Thymus (tissue), 11 donors: ENCODE results near the gene ORAI3. TPM values are rescaled to one million over a fixed set of nuclear protein-coding genes. Genes with fewer than 3 reads are reported as not detected.

Experiments
- DNase-seq, 9 donors: peaks; one replicate each; pipeline ENCODE4 v3.0.0-alpha.2; 2013; ENCODE audit warnings: low spot score in 9 of 9, low read depth in 6 of 9, missing footprints in 1 of 9
- H3K27ac ChIP-seq, 2 donors: one replicate each; pipeline ENCODE4 v1.5.1; 2013; ENCODE audit warnings: control low read depth in 1 of 2, low read depth in 1 of 2, low read length in 1 of 2, mild to moderate bottlenecking in 1 of 2, moderate library complexity in 1 of 2
- H3K27me3 ChIP-seq, 2 donors: one replicate each; pipeline ENCODE4 v1.5.1; 2013; ENCODE audit warnings: low read length in 1 of 2; ENCODE audit not compliant: control insufficient read depth in 2 of 2, insufficient read depth in 1 of 2
- H3K36me3 ChIP-seq, 2 donors: one replicate each; pipeline ENCODE4 v1.5.1; 2013; ENCODE audit warnings: low read length in 1 of 2, mild to moderate bottlenecking in 1 of 2, moderate library complexity in 1 of 2; ENCODE audit not compliant: control insufficient read depth in 2 of 2, insufficient read depth in 2 of 2
- H3K4me1 ChIP-seq, 2 donors: one replicate each; pipeline ENCODE4 v1.5.1; 2013; ENCODE audit warnings: low read length in 2 of 2; ENCODE audit not compliant: control insufficient read depth in 2 of 2, insufficient read depth in 2 of 2
- H3K4me3 ChIP-seq, 2 donors: one replicate each; pipeline ENCODE4 v1.5.1; 2013; ENCODE audit warnings: low read length in 2 of 2, control low read depth in 1 of 2, mild to moderate bottlenecking in 1 of 2
- H3K9me3 ChIP-seq, 2 donors: one replicate each; pipeline ENCODE4 v1.5.1; 2013; ENCODE audit warnings: low read length in 1 of 2, mild to moderate bottlenecking in 1 of 2; ENCODE audit not compliant: control insufficient read depth in 2 of 2, insufficient read depth in 1 of 2
- WGBS: extraction: QIAGEN DNeasy Blood & Tissue Kit; methylation state at CpG from one replicate; pipeline ENCODE4 v1.1.7; 2013; 5-methylcytosine and 5-hydroxymethylcytosine counted together
- polyA plus RNA-seq: library from polyadenylated mRNA; stranded (reverse); fragments of 200-250 nt; gene quantifications from one replicate; pipeline ENCODE4 v1.2.3, GENCODE V29; 2013
- total RNA-seq: library from RNA; stranded (reverse); fragments of 120-200 nt; gene quantifications from one replicate; pipeline ENCODE4 v1.2.4, GENCODE V29; 2013
- donor health status: healthy.

Gene ORAI3
- total and polyA plus RNA-seq, 2 donors: 12.3 to 26.4 TPM

DNA sequence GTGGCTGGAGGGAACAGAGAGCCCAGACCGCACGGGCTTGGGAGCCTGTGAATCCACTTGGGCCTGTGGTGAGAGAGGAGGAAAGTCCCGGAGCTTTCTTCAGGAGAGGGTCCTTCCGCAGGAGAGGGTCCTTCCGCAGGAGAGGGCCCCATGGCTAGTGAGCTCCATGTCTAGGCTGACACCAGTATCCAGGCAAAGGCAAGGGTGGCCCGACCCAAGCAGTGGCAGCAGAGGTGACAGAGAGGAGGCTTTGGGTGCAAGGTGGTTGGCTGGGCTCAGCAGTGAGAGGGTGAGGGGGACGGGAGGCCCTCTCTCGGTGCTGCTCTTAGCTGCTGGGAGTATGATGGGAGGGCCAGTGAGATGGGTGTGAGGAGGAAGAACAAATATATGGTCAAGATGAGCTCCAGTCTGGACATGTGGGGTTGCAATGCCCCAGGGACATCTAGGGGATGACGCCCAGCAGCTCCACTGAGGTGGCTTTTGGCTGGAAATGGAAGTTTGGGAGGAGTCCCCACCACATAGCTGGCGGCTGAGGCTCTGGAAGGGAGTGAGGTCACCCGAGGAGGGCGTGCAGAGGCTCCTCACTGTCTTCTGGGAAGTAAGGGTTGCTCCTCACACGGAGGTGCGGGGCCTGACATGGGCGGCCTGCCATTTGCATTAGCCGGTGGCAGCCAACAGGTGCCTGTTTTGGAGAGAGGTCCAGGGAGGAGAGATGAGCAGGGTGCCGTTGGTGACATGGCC lies 33.9 kb downstream of the ORAI3 start:
- no peak for DNase-seq
- H3K4me3 ChIP-seq: no peak overlapping the region
- no peak overlapping the region for H3K27ac ChIP-seq
- no peaks in the 10 kb centered on the region for H3K9me3 ChIP-seq
- H3K4me1 ChIP-seq: peaks cover 0 to 2% of the 10 kb centered on the region in 2 donors
- 95% methylated on average over 17 of the region's 17 CpGs for WGBS
- peaks cover 46 to 80% of the 10 kb centered on the region in 2 donors for H3K36me3 ChIP-seq
- no peaks in the 10 kb centered on the region for H3K27me3 ChIP-seq

DNA sequence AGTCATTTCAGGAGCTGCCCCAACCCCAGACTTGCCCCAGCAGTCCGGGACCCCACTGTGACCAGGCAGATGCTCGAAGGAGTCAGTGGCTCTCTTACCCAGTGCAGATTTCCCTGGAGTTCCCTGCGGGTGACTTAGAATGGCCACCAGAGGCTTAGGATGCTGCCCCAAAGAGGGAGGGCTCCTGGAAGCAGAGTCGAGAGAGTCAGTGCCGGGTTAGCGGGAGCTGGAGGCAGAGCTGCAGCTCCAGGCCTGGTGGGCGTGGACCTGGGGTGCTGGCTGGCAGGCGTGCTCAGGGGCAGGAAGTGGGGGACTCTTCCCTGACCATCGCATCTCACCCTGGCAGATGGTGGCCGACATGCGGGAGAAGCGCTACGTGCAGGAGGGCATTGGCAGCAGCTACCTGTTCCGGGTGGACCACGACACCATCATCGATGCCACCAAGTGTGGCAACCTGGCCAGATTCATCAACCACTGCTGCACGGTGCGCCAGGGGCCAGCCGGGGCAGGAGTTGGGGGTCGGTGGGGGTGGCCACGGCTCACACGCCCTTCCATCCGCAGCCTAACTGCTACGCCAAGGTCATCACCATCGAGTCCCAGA lies 34.5 kb downstream of the ORAI3 start:
- no peak overlapping the region for H3K4me3 ChIP-seq
- 96% methylated on average over 25 of the region's 25 CpGs for WGBS
- H3K4me1 ChIP-seq: peaks cover 0 to 2% of the 10 kb centered on the region in 2 donors
- H3K27ac ChIP-seq: no peak overlapping the region
- no peak for DNase-seq
- H3K36me3 ChIP-seq: peaks cover 42 to 75% of the 10 kb centered on the region in 2 donors
- H3K27me3 ChIP-seq: no peaks in the 10 kb centered on the region
- no peaks in the 10 kb centered on the region for H3K9me3 ChIP-seq

DNA sequence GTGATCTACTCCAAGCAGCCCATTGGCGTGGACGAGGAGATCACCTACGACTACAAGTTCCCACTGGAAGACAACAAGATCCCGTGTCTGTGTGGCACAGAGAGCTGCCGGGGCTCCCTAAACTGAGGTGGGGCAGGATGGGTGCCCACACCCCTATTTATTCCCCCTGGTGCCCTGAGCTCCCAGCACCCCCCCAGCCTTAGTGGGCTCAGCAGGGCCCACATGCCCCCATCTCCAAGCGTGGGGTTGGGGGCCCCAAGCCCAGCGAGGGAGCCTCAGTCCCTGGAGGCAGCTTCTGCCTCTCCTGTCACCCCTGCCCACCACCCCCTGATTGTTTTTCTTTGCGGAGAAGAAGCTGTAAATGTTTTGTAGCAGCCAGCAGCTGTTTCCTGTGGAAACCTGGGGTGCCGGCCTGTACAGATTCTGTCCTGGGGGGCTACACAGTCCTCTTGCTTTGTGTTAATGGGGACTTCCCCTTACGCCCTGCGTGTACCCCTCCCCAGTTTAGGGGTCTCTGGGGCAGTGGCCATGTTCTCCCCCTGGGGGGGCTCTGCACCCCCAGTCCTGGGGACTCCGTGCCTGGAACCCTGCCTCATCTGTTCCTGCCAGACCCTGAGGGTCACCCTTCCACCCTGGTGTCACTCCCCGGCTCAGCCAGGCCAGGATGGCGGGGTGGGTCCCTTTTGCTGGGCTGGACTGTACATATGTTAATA lies 35.2 kb downstream of the ORAI3 start:
- 86% methylated on average over 14 of the region's 14 CpGs for WGBS
- Histone ChIP-seq H3K9me3 (no peaks in the 10 kb centered on the region), H3K27ac (no peak overlapping the region), H3K27me3 (no peaks in the 10 kb centered on the region), H3K4me3 (no peak overlapping the region), H3K4me1 (peaks cover 0 to 2% of the 10 kb centered on the region in 2 donors), H3K36me3 (peaks cover 40 to 69% of the 10 kb centered on the region in 2 donors)
- no peak for DNase-seq

DNA sequence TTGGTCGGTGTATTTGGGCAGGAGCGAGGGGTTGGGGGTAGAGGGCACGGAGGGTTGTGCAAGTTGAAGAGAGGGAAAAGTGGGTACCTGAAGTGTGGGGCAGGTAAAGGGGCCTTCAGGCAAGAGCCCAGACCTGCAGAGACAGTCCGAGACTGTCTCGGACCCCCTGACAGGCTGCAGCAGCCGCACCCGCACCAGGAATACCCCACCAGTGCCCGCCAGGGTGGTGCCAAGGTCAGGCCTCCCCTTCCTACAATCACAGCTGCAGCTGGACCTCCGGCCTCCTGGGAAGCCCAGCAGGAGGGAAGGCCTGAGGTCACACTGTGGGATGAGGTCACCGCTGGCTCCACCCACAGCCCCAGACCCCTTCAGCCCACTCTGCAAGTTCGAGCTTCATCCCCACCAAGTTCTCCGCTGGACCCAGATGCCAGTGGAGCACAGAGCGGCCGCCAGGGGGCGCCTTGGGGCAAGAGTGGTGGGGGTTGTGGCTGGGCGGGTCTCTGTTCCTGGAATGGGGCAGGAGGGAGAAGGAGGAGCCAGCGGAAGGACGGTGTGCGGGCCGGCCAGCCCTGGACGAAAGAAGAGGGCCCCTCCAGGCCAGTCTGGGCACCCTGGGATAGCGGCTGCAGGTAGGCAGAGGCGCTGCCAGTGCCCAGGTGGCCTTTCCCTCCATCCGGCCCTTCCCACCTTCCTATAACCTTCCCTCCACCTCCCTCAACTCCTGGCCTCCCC lies 36.0 kb downstream of the ORAI3 start, which contains the start of gene HSD3B7:
HSD3B7 (plus strand) TSS at position 539 of the 732 bp plus-strand sequence. CDS start 452 bp downstream, outside the sequence.
- H3K36me3 ChIP-seq: peaks cover 37 to 61% of the 10 kb centered on the region in 2 donors
- H3K4me1 ChIP-seq: peaks cover 0 to 2% of the 10 kb centered on the region in 2 donors
- no peak within 1 kb of the TSS for H3K4me3 ChIP-seq
- peak in 8 of 9 donors; percentile 15 to 70 (median 48) for DNase-seq
- H3K27me3 ChIP-seq: no peaks in the 10 kb centered on the region
- H3K27ac ChIP-seq: peak within 1 kb of the TSS in 1 of 2 donors; percentile 43
- H3K9me3 ChIP-seq: no peaks in the 10 kb centered on the region
- 52% methylated on average over 24 of the region's 24 CpGs for WGBS

DNA sequence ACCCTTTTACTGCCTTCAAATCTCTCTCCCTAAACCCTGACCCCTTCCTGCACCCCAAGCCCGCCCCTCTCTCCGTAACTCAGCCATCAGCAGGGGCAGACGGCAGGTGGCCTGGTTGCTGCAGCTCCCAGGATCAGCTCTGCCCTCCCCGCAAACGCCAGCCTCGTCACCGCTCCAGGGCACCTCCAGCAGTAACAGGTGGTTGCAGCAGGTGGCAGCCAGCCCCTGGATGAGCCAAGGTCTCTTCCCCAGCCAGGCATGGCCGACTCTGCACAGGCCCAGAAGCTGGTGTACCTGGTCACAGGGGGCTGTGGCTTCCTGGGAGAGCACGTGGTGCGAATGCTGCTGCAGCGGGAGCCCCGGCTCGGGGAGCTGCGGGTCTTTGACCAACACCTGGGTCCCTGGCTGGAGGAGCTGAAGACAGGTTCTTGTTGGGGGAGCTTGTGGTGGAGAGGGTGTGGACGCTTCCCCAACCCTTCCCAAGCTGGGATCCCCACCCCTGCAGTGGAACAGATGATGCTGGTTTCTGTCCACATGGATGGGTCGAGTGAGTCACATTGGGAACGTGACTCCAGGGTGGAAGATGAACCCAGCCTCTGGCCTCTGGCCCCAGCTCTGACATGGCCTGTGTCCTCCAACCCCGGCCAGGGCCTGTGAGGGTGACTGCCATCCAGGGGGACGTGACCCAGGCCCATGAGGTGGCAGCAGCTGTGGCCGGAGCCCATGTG lies 36.7 kb downstream of the ORAI3 start:
- H3K27ac ChIP-seq: peak overlapping the region in 1 of 2 donors; percentile 43
- DNase-seq: no peak
- peaks cover 0 to 2% of the 10 kb centered on the region in 2 donors for H3K4me1 ChIP-seq
- no peaks in the 10 kb centered on the region for H3K9me3 ChIP-seq
- no peaks in the 10 kb centered on the region for H3K27me3 ChIP-seq
- peaks cover 29 to 54% of the 10 kb centered on the region in 2 donors for H3K36me3 ChIP-seq
- WGBS: 82% methylated on average over 19 of the region's 20 CpGs
- H3K4me3 ChIP-seq: no peak overlapping the region

DNA sequence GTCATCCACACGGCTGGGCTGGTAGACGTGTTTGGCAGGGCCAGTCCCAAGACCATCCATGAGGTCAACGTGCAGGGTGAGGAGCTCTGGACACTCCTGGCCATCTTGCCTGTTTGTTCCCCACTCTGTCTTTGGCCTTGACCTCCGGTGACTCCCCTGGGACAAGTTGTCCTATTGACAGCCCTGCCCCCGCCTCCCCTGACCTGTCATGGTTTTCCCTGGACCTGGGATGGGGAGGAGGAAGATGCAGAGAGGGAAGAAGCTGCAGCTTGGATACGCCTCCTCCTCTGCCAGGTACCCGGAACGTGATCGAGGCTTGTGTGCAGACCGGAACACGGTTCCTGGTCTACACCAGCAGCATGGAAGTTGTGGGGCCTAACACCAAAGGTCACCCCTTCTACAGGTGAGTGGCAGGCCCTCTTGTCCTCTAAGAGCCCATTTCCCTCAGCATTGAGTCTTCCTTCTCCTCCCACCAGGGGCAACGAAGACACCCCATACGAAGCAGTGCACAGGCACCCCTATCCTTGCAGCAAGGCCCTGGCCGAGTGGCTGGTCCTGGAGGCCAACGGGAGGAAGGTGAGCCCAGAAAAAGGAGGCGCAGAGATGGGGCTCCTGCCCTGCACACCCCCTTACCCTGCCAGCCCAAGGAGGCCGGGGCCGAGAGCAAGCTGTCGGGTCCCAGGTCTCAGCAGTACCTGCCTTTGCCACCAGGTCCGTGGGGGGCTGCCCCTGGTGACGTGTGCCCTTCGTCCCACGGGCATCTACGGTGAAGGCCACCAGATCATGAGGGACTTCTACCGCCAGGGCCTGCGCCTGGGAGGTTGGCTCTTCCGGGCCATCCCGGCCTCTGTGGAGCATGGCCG lies 37.5 kb downstream of the ORAI3 start:
- no peak overlapping the region for H3K27ac ChIP-seq
- H3K9me3 ChIP-seq: no peaks in the 10 kb centered on the region
- H3K4me3 ChIP-seq: no peak overlapping the region
- H3K4me1 ChIP-seq: peaks cover 0 to 2% of the 10 kb centered on the region in 2 donors
- H3K27me3 ChIP-seq: no peaks in the 10 kb centered on the region
- no peak for DNase-seq
- 98% methylated on average over 29 of the region's 29 CpGs for WGBS
- H3K36me3 ChIP-seq: peaks cover 24 to 46% of the 10 kb centered on the region in 2 donors

DNA sequence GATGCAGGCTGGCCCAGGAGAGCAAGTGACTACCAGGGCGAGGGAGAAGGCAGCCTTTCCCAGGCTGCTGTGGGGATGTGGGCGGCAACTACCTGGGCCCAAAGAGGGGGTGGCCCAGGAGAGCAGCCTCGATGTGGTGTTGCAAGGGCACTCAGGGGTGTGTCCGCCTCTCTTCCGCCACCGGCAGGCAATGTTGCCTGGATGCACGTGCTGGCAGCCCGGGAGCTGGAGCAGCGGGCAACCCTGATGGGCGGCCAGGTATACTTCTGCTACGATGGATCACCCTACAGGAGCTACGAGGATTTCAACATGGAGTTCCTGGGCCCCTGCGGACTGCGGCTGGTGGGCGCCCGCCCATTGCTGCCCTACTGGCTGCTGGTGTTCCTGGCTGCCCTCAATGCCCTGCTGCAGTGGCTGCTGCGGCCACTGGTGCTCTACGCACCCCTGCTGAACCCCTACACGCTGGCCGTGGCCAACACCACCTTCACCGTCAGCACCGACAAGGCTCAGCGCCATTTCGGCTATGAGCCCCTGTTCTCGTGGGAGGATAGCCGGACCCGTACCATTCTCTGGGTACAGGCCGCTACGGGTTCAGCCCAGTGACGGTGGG lies 38.8 kb downstream of the ORAI3 start:
- 98% methylated on average over 30 of the region's 30 CpGs for WGBS
- DNase-seq: no peak
- no peak overlapping the region for H3K27ac ChIP-seq

More for the DNA sequence above, 38.8 kb downstream of the ORAI3 start:
- Histone ChIP-seq H3K27me3 (no peaks in the 10 kb centered on the region), H3K36me3 (peaks cover 16 to 34% of the 10 kb centered on the region in 2 donors), H3K4me3 (no peak overlapping the region), H3K9me3 (no peaks in the 10 kb centered on the region), H3K4me1 (peaks cover 0 to 2% of the 10 kb centered on the region in 2 donors)
